GM19463 (cell line): ENCODE results near the gene MORN5.
"Not testable (repeated sequence)": the region's sequence is repeated elsewhere in the genome, so short reads cannot be mapped to it uniquely, and the experiment has no call there.

Experiments
- ATAC-seq: cut with Tn5 transposase; IDR thresholded peaks from one replicate; pipeline ENCODE4 v1.9.1; 2021; ENCODE audit warnings: mild to moderate bottlenecking, moderate library complexity; ENCODE audit not compliant: unreplicated experiment

MORN5 gene

DNA sequence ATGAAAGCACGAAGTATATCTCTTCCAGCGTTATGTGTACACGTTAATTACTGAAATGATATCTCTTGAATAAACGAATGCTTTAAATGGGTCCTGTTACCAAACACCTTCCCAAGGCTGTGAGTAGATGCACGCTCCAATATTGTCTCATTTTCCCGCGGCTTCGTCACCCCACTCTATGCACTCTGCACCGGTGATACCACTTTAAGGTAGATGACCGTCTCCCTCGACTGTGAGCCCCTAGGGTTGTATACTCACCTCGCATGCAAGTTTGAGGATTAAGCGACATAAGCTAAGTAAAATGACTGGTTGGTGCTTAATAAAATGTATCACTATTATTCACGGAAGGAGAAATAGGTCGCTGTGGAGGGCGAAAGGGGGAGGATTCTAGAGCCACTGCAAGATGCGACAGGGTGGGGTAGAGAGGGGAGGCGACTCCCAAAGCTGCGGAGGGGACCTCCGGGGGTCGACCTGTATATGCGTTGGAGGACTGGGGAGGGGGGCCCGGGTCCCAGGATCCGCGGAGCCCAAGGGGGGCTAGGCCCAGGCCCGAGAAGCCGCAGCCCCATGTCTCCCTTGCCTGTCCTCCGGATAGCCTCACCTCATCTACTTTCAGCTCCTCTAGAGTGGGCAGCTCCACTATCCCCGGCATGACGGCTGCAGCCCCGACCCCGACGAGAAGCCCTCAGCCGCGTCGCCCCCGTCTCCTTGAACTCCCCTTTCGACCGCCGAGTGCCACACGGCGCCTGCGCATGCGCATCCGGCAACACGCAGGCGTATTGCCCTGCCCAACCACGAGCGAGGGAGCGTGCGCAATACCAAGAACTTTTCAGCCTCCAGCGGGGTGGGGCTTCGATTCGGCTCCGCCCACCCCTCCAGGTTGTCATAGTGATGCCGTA is at the start of gene MORN5, which contains the start of gene NDUFA8:
Gene MORN5, plus strand, starts transcription at position 883 of the 899 bp plus-strand sequence. CDS start 65 bp downstream, outside the sequence.
Gene NDUFA8, minus strand, starts transcription at position 754 of the 899 bp plus-strand sequence. Its CDS starts 102 bp downstream, at position 652.
- peak; percentile 97 for ATAC-seq

DNA sequence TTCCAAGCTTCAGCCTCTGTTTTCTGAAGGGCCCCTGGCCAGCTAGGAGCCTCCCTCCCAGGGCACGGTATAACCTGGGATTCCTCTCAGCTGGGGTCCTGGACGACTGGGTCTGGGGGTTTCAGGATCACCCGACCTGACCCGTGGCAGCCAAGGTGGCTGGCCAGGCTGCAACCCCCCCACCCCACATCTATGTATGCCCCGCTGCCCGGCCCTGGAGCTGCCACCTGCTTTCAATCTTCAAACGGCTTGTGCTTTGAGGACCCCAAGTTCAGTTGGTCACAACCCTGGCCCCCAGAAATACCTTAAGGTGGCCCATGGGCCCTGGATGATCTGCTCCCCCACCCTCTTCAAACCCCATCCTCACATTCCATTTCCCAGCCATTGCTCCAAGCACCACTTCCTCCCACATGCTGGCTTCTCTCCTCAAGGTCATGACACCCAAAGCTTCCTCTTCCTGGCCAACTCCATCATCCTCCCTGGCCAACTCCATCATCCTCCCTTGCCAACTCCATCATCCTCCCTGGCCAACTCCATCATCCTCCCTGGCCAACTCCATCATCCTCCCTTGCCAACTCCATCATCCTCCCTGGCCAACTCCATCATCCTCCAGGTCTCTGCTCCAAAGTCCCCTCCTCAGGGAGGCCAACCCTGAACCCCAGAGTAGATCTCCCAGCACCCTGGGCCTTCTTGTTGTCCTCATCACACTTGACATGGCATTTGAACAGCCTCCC is 49.4 kb upstream of the MORN5 start:
- ATAC-seq, result no peak

DNA sequence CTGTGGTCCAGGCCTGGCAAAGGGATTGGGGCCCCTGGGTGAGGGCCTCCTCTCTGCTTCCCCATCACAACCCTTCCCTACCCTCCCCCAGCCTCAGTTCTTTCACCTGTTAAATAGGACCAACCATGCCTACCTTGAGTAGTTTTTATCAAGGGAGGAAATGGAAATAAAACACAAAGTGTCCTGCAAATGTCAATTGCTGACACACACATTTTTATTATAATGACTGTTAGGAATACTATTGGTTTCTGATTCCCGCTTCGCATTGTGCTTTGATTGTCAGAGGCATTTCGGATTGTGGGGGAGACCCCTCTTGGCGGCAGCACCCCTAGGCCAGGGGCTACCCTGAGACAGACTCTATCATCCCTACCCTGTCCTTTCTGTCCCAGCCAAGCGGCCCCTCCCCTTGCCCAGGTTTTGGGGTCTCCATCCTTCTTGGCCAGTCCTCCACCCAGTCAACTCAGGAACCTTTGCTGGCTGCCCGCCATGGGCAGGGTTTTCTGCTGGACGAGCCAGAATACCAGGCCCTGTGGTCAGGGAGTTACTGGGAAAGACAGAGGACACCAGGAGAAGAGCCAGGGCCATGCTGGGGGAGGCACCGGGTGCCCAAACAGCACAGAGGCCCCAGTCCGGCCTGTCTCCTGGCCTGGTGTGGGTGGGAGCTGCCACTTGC is 48.2 kb upstream of the MORN5 start:
- no peak for ATAC-seq

DNA sequence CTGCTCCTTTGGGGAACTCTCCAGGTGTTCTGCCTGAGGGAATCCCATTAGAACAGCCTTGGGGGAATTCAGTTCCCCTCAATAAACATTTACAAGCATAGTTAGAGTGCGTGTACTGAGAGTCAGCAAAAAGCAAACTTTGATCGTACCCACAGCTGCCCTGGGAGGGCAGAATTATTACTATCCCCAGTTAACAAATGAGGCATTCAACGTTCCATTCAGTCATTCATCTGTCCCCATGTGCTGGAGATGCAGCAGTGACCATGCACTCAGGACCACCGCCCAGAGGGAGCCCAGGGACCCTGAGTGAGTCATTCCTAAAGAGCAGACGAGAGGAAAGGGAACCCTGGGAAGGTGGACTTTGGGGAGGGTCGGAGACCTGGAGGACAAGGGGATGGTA is 47.5 kb upstream of the MORN5 start:
- no peak for ATAC-seq

DNA sequence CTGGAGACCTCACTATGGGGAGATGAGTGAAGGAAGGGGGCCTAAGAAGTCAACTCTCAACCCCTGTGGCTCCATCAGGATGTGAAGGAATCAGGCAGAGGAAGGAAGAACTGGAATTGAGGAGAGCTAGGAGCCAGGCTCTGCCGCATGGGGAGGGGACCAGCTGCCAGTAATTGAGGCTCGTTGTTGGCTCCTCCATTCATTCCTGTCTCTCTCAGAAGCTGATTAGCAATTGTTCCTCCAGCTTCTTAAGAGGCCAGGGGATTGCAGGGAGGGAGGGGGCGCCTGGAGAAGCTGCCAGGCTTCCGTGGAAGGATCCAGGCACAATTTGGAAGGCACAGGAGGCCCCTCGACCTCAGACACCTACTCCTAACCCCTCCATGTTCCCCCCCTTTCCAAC is 46.1 kb upstream of the MORN5 start:
- ATAC-seq, result no peak

DNA sequence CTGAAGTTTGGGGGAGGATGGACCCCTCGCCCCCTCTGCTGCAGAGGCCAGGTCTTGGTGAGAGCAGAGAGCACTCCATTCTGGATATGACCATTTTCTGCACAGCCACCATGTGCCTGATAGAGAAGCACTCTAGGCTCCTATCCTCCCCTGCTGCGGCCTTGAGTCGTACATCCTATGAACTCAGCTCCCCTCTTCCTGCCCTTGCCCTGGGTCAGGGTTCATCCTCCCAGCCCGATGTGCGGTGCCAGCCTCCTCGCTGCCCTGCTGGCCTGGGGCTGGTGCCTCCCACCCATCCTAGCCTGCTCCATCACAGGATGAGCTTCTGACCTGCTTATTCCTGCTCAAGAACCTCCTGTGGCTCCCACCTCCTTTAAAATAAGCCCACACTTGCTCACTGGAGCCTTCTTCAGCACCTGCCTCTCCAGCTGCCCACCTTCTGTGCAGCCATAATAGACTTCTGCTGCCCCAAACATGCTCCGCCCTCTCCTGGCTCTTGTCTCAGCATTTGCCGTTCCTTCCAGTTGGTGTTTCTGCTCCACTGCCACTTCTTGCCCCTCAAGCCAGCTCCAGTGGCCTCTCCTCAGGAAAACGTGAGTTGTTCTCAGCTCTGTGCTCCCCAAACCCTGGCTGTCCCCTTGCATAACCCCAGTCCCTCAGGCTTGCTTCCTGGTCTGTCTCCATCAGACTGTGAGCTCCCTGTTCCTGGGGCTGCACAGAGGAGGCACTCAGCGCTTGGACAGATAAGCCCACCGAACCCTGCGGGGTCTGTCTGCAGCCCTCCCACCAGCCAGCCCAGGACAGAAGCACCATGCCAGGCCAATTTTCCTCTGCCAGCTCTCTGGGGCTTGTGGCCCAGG is 44.3 kb upstream of the MORN5 start:
- ATAC-seq, result no peak

DNA sequence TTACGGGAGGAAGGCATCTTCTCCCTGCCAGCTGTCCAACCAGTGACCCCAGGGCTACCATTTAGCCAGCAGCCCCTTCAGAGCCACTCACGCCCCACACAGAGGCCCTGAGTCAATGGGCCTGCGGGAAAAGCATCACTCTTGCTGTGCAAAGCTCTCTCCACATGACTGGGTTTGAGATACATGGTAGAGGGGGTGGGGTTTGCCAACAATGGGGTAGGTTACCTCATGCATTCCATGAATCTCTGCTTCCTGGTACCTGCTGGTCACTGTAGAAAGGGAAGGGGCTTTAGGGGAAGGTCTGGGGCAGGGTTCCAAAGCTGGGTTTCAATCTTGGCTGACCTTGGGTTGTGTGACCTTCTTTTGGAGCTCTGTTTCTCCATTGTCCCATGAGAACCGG is 43.7 kb upstream of the MORN5 start:
- ATAC-seq, result no peak

DNA sequence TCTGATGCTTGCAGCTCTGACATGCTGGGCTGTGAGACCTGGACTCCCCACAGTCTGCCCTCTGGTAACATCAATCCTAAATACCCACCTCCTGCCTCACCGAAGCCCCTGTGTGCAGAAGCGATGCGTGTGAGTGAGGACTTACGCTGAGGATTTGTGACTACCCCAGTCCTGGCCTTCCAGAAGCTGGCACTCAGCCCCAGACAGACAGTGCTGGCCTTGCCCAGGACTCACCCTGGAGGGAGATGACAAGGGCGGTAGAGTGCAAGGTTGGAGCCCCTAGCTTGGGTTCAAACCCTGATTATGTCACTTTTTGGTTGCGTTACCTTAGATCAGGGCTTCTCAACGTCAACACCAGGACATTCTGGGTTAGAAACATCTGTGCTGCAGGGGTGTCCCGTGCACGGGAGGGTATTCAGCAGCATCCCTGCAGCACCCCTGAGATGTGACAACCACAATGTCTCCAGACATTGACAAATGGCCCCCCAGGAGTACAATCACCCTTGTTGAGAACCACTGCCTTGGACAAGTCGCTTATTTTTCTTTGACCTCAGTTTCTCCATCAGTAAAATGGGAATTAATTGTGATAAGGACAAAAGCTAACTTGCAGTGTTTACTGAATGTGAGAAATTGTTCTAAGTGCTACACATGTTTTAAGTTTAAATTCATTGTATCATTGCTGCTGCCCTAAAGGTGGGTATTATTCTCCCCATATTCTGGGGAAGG is 43.1 kb upstream of the MORN5 start:
- ATAC-seq, result no peak

DNA sequence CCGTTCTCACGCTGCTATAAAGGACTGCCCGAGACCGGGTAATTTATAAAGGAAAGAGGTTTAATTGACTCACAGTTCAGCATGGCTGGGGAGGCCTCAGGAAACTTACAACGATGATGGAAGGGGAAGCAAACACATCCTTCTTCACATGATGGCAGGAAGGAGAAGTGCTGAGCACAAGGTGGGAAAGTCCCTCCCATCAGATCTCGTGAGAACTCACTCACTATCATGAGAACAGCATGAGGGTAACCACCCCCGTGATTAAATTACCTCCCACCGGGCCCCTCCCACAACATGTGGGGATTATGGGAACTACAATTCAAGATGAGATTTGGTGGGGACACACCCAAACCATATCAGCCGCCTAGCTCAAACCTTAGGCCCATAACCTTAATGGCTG is 42.5 kb upstream of the MORN5 start:
- not testable (repeated sequence) for ATAC-seq

DNA sequence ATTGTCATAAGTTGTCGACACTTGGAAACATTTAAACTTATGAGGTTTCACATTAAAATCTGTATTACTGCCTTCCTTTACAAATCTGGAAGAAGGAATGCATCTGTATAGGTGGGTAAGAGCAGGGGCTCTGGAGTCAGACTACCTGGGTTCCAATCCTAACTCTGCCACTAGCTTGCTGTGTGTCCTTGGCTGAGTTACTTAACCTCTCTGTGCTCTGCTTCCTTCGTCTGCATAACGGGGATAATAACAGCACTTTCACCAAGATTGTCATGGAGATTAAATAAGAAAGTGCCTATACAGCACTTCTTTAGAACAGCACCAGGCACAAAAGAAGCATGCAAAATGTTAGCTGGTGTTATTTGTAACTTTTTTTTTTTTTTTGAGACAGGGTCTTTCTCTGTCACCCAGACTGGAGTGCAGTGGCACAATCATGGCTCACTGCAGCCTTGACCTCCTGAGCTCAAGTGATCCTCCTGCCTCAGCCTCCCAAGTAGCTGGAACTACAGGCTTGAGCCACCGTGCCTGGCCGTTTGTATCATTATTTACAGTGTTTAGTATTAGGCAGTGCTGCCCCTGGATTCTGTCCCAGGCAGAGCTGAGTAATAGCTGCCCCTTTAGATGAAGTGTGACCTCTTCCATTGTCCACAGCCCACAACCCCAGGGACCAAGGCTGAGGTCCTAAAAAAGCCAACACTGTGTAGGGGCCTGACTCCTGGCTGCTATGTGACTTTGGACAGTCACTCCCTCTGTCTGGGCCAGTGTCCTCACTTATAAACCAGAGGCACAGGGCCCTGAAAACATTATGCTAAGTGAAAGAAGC is 41.2 kb upstream of the MORN5 start:
- ATAC-seq, result no peak

DNA sequence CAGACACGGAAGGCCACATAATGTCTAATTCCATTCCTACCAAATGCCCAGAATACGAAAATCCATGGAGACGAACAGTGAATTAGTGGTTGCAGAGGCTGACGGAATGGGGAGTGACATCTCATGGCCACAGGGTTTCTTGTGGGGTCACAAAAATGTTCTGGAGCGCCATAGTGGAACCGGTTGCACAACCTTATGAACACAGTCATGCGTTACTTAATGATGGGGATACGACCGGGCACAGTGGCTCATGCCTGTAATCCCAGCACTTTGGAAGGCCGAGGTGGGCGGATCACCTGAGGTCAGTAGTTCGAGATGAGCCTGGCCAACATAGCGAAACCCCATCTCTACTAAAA is 40.6 kb upstream of the MORN5 start:
- no peak for ATAC-seq

DNA sequence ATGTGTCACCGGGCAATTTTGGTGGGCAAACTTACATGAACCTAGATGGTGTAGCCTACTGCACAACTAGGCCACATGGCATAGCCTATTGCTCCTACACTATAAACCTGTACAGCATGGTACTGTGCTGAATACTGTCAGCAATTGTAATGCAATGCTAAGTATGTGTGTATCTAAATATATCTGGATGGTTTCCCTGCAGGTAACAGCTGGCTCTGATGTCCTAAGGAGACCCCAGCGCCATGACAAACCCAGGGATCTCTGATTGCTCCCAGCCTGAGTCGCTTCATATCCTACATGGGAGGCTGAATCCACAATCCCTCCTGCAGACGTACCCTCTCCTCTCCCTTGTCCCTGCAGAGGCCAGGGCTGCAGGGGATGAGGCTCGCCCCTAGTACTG is 40.0 kb upstream of the MORN5 start:
- ATAC-seq, result no peak

DNA sequence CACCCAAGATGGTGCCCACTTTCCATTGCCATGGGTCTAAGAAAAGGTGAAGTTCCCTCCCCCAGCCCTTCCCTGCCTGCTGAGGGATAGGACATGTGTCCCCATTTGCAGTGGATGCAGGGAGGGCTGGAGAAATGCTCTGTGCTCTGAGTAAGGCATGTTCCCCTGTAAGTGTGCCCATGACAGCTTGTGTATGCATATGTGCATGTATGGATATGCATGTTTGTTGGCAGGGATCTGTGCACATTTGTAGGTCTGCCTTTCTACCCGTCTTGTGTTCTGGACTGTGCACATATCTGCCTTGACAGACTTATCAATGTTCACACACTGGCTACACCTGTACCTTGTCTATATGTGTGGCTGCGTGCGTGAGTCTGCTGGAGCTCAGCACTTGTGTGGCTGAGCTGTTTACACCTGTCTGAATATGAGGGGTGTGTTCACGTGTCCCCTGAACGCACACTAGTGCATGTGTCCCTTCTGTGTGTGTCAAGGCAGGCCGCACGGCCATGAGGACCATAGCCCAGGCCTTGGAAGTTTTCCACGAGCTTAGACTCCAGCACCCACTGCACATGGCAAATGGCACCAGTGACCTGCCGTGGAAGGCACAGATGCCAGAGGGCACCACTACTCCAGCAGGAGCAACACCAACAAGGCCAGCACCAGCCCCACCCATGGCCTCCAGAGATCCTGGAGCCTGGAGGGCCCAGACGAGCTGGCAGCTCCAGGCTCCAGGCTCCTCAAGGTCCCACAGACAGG is 39.2 kb upstream of the MORN5 start:
- no peak for ATAC-seq

DNA sequence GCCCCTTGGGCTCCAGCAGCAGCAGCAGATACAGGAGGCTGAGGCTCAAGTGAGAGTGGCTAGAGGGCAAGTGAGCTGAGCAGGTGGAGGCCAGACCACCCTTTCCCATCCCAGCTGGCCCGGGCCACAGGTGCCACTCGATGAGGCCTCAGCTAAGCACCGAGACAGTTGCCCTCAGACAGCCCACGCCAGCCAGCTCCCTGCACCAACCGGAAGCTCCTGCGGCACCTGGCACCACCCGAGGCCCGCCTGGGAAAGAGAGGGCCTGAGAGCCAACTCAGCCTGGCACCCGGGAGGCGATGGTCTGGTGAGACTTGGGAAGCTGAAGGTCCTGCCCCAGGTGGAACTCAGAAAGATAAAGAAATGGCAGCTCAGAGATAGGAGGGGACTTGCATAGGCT is 38.3 kb upstream of the MORN5 start:
- no peak for ATAC-seq

DNA sequence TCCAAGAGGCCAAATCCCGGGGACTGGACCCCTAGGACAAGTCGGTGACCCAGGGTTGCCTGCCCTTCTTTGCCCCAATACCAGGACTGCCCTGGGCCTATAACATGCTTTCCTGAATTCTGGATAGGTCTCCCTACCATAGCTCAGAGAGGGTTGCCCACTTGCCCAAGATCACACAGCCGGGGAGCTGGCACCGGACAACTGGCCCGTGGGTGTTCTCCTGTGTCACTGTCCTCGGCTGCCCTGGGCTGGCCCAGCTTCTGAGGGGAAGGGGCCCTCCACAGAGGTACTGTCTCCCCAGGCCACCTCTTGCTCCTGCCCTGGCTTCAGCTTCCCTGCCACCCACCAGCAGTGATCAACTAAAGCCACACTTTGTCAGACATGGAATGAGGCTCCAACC is 37.8 kb upstream of the MORN5 start:
- no peak for ATAC-seq

DNA sequence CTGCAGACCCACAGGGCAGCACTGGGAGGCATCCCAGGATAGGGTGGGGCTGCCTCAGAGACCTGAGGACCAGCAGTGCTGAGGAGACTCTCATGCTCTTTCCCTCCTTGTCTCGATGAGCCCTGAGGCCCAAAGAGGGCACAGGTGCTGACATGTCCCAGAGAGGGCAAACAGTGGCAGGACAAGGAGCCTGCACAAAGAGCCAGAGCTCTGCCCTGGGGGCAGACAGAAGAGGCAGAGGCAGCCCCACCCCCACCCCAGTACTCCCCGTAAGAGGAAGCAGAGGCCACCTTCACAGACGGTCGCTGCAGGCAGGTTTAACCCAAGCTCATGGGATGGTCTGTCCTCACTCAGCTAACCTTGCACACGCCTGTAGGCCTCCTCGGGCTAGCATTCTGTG is 37.2 kb upstream of the MORN5 start:
- ATAC-seq, result no peak

DNA sequence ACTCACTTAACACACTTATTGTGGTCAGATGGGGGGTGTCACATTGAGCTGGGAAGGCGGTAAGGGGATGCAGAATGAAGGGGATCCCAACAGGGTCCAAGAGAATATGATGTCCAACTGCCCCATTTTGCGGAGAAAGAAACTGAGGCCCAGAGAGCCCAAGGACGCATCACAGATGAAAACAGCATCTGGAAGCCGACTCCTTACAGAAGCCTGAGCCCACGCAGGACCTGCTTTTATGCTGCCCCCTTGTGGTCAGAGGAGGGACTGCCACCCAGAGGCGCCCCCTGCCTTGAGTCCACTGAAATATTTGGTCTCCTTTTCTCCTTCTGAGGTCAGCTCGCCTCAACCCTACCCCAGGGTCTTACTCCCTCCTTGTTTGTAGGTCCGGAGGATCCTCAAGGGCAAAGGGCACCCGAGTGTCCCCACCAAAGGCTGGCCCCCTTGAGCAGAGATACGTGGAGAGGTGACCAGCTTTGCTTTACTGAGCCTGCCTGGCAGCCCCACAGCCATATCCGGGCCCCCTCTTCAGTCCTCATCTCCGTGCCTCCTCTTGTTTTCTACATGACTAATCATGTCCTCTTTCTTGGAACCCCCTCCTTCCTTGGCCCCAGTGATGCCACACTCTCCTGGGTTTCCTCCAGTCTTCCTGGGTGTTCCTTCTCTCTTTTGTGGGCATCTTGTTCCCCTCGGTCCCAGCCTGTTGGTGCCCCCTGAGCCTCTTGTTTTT is 36.6 kb upstream of the MORN5 start:
- ATAC-seq, result peak; percentile 55

DNA sequence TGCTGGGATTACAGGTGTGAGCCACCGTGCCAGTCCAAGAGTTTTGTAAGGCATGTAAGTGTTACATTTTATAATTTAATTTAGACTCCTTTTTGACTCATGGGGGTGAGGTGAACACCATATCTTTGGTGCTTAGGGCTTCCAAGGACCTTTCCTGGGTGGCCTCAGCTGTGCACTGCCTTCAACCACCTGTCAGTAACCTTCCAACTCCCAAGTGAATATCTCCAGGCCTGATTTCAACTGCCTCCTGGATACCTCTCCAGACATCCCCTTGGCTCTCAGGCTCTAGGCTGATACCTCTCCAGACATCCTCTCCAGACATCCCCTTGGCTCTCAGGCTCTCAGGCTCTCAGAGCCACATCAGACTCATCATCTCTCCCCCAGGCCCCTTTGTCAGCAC is 35.7 kb upstream of the MORN5 start:
- no peak for ATAC-seq
